Smooth muscle cell (in vitro differentiated cells): Measurements from ENCODE around the gene TBC1D4. TPM values are rescaled to one million over a fixed set of nuclear protein-coding genes. Genes with fewer than 3 reads are reported as not detected.

ENCODE experiments used
- DNase-seq: peaks from one replicate; lab custom pipeline; 2025; ENCODE audit not compliant: unreplicated experiment; lab: John Stamatoyannopoulos, UW
- H2AFZ ChIP-seq: fragments of 200-600 bp; sonication (generic); 2 replicates; pipeline ENCODE4 v1.6.0; 2016; ENCODE audit warnings: antibody characterized with exemption, low read depth, mild to moderate bottlenecking
- H3F3A ChIP-seq: fragments of 200-600 bp; sonication (generic); 2 replicates; pipeline ENCODE4 v1.6.0; 2017; ENCODE audit warnings: antibody characterized with exemption, low read depth
- H3K27ac ChIP-seq: fragments of 200-600 bp; sonication (generic); 2 replicates; pipeline ENCODE4 v1.5.1; 2016; ENCODE audit warnings: low read depth, mild to moderate bottlenecking
- H3K27me3 ChIP-seq: fragments of 200-600 bp; sonication (generic); 2 replicates; pipeline ENCODE4 v1.6.1; 2016; ENCODE audit warnings: low read depth, mild to moderate bottlenecking
- H3K36me3 ChIP-seq: fragments of 200-600 bp; sonication (generic); 2 replicates; pipeline ENCODE4 v1.5.1; 2016; ENCODE audit warnings: low read depth
- H3K4me1 ChIP-seq: fragments of 200-600 bp; sonication (generic); 2 replicates; pipeline ENCODE4 v1.5.1; 2016; ENCODE audit warnings: low read depth
- H3K4me2 ChIP-seq: fragments of 200-600 bp; sonication (generic); 2 replicates; pipeline ENCODE4 v1.6.0; 2016; ENCODE audit warnings: mild to moderate bottlenecking
- H3K4me3 ChIP-seq: fragments of 200-600 bp; sonication (generic); 2 replicates; pipeline ENCODE4 v1.5.1; 2016; ENCODE audit warnings: mild to moderate bottlenecking
- H3K79me2 ChIP-seq: fragments of 200-600 bp; sonication (generic); 2 replicates; pipeline ENCODE4 v1.6.0; 2016; ENCODE audit warnings: low read depth, mild to moderate bottlenecking
- H3K9ac ChIP-seq: fragments of 200-600 bp; sonication (generic); 2 replicates; pipeline ENCODE4 v1.6.0; 2016; ENCODE audit warnings: low read depth
- H3K9me3 ChIP-seq: fragments of 200-600 bp; sonication (generic); replicated peaks from 2 replicates; pipeline ENCODE4 v1.5.1; 2016; ENCODE audit warnings: low read depth
- H4K20me1 ChIP-seq: fragments of 200-600 bp; sonication (generic); 2 replicates; pipeline ENCODE4 v1.6.0; 2016; ENCODE audit warnings: low read depth
- WGBS: methylation state at CpG from one replicate; pipeline ENCODE4 v1.1.7; 2016; ENCODE audit warnings: low lambda C conversion rate; 5-methylcytosine and 5-hydroxymethylcytosine counted together
- polyA plus RNA-seq: library from polyadenylated mRNA; unstranded; fragments of >200 nt; fragmentation: Nextera tagmentation; extraction: Ambion mirVana; gene quantifications from 2 replicates; pipeline ENCODE4 v1.2.1, GENCODE V29; 2016
- total RNA-seq: library from RNA; depleted of rRNA; stranded (reverse); fragments of >200 nt; gene quantifications from 2 replicates; pipeline ENCODE4 v1.2.3, GENCODE V29; 2014
- TF ChIP-seq, protein P1 (sequence below): fragments of 200-600 bp; sonication (generic); IDR thresholded peaks from 2 replicates; pipeline ENCODE4 v1.5.1; 2017; ENCODE audit warnings: borderline replicate concordance, mild to moderate bottlenecking, antibody characterized with exemption; ENCODE audit not compliant: insufficient read depth, poor library complexity, severe bottlenecking

The TBC1D4 gene, protein sequence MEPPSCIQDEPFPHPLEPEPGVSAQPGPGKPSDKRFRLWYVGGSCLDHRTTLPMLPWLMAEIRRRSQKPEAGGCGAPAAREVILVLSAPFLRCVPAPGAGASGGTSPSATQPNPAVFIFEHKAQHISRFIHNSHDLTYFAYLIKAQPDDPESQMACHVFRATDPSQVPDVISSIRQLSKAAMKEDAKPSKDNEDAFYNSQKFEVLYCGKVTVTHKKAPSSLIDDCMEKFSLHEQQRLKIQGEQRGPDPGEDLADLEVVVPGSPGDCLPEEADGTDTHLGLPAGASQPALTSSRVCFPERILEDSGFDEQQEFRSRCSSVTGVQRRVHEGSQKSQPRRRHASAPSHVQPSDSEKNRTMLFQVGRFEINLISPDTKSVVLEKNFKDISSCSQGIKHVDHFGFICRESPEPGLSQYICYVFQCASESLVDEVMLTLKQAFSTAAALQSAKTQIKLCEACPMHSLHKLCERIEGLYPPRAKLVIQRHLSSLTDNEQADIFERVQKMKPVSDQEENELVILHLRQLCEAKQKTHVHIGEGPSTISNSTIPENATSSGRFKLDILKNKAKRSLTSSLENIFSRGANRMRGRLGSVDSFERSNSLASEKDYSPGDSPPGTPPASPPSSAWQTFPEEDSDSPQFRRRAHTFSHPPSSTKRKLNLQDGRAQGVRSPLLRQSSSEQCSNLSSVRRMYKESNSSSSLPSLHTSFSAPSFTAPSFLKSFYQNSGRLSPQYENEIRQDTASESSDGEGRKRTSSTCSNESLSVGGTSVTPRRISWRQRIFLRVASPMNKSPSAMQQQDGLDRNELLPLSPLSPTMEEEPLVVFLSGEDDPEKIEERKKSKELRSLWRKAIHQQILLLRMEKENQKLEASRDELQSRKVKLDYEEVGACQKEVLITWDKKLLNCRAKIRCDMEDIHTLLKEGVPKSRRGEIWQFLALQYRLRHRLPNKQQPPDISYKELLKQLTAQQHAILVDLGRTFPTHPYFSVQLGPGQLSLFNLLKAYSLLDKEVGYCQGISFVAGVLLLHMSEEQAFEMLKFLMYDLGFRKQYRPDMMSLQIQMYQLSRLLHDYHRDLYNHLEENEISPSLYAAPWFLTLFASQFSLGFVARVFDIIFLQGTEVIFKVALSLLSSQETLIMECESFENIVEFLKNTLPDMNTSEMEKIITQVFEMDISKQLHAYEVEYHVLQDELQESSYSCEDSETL (N-terminal part only)
- 21.9 and 22.4 TPM in 2 replicates for total RNA-seq
- 6.4 and 7.7 TPM in 2 replicates for polyA plus RNA-seq

DNA sequence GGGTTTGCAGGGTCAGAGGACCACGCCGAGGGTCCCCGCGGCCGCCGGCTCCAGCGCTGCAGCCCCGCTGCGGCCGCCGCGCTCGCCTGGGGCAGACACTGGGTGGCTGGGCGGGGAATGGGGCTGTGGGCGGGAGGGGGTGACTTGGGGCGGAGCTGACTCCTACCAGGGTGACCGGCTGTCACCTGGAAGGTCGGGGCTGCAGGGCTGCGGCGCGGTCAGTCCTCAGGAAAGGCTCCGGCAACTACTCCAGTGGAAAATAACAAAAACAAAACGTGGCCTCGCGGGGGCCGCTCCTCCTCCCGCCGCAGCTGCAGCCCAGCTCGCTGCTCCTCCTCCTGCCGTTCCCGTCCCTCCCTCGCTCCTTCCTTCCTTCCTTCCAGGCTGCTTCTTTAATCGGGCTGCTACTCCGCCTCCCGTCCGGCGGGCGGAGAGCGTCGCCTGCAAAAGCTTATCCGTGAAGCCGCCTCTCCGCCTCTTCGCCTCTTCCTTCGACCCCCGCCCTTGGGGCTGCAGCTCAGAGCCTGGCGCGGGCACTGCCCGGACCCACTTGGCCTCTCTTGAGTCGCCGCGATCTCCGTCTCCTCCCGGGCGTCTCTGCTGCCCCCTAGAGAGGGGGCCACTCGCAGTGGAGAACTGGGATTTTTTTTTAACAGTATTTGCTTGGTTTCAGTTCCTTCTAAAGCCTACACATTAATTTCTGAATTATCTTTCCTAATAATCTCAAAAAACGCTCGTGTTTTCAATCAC is at the start of gene TBC1D4:
TSS of gene TBC1D4 (minus strand) at position 100 of the 750 bp plus-strand sequence. CDS start 402 bp downstream, outside the sequence.
- Histone ChIP-seq H4K20me1 (peaks cover 31% of the 10 kb centered on the region), H3F3A (peaks cover 7% of the 10 kb centered on the region), H3K36me3 (no peaks in the 10 kb centered on the region), H3K27ac (peak within 1 kb of the TSS; percentile 47), H3K27me3 (no peaks in the 10 kb centered on the region), H3K4me3 (peak within 1 kb of the TSS; percentile 90), H3K9ac (peak within 1 kb of the TSS; percentile 48), H3K9me3 (no peaks in the 10 kb centered on the region), H3K4me2 (peak within 1 kb of the TSS; percentile 96), H3K79me2 (peaks cover 19% of the 10 kb centered on the region), H2AFZ (peak within 1 kb of the TSS; percentile 56), H3K4me1 (peaks cover 22% of the 10 kb centered on the region)
- TF ChIP-seq, protein P1, sequence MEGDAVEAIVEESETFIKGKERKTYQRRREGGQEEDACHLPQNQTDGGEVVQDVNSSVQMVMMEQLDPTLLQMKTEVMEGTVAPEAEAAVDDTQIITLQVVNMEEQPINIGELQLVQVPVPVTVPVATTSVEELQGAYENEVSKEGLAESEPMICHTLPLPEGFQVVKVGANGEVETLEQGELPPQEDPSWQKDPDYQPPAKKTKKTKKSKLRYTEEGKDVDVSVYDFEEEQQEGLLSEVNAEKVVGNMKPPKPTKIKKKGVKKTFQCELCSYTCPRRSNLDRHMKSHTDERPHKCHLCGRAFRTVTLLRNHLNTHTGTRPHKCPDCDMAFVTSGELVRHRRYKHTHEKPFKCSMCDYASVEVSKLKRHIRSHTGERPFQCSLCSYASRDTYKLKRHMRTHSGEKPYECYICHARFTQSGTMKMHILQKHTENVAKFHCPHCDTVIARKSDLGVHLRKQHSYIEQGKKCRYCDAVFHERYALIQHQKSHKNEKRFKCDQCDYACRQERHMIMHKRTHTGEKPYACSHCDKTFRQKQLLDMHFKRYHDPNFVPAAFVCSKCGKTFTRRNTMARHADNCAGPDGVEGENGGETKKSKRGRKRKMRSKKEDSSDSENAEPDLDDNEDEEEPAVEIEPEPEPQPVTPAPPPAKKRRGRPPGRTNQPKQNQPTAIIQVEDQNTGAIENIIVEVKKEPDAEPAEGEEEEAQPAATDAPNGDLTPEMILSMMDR: peak; percentile 78
- 1% methylated on average over 55 of the region's 58 CpGs for WGBS
- DNase-seq: peak; percentile 59

DNA sequence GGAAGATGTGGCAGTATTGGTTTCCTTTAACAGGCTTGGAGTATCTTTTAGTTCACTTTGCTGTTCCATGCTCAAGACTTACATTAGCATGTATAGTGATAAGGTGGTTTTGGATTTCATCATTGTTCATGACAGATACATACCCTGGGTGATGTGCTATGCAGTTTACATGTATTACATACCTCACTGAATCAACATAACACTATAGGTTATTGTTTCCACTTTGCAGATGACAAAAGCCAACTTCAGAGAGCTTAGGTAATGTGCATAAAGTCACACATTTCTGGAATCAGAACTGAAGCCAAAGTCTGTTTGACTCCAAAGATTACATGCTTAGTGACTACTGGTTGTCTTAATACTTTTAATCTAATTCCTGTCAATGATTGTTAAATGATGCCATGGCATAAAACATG is 48.6 kb upstream of the TBC1D4 start:
- no peaks in the 10 kb centered on the region for H3K27me3 ChIP-seq
- TF ChIP-seq, protein P1: no peak
- H3F3A ChIP-seq: no peaks in the 10 kb centered on the region
- H3K9ac ChIP-seq: no peak overlapping the region
- no peaks in the 10 kb centered on the region for H3K9me3 ChIP-seq
- H3K4me1 ChIP-seq: no peaks in the 10 kb centered on the region
- peaks cover 3% of the 10 kb centered on the region for H3K36me3 ChIP-seq
- H3K79me2 ChIP-seq: peaks cover 8% of the 10 kb centered on the region
- H3K27ac ChIP-seq: no peak overlapping the region
- no peak for DNase-seq
- no peak overlapping the region for H3K4me3 ChIP-seq
- H2AFZ ChIP-seq: no peak overlapping the region
- H4K20me1 ChIP-seq: no peaks in the 10 kb centered on the region
- no peak overlapping the region for H3K4me2 ChIP-seq

DNA sequence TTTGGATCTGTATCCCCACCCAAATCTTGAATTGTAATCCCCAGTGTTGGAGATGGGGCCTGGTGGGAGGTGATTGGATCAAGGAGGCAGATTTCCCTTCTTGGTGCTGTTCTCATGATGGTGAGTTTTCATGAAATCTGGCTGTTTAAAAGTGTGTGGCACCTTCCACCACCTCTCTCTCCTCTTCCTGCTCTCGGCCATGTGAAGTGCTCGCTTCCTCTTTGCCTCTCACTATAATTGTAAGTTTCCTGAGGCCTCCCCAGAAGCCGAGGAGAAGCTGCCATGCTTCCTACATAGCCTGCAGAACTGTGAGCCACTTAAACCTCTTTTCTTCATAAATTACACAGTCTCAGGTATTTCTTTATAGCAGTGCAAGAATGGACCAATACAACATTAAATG is 40.0 kb upstream of the TBC1D4 start:
- no peaks in the 10 kb centered on the region for H3K27me3 ChIP-seq
- H3K27ac ChIP-seq: no peak overlapping the region
- no peak for DNase-seq
- TF ChIP-seq, protein P1: no peak
- no peaks in the 10 kb centered on the region for H3K4me1 ChIP-seq
- 90% methylated on average over 3 of the region's 3 CpGs for WGBS
- H3K9ac ChIP-seq: no peak overlapping the region
- H3K4me3 ChIP-seq: no peak overlapping the region
- no peaks in the 10 kb centered on the region for H4K20me1 ChIP-seq
- no peaks in the 10 kb centered on the region for H3K79me2 ChIP-seq
- no peaks in the 10 kb centered on the region for H3K9me3 ChIP-seq
- no peak overlapping the region for H2AFZ ChIP-seq
- H3K36me3 ChIP-seq: no peaks in the 10 kb centered on the region
- no peaks in the 10 kb centered on the region for H3F3A ChIP-seq
- no peak overlapping the region for H3K4me2 ChIP-seq
